ENCODE data around the gene SEPHS1. TPM values are rescaled to one million over a fixed set of nuclear protein-coding genes. Genes with fewer than 3 reads are reported as not detected.
A peak's percentile ranks its signal among the peaks of the same experiment; 100 is the strongest.

Gene SEPHS1
- total and polyA plus RNA-seq, 2 of the 8 experiments (the other 6 are each of a cell fraction or from before 2014, with no cell fraction given) = 270 to 683 TPM

DNA sequence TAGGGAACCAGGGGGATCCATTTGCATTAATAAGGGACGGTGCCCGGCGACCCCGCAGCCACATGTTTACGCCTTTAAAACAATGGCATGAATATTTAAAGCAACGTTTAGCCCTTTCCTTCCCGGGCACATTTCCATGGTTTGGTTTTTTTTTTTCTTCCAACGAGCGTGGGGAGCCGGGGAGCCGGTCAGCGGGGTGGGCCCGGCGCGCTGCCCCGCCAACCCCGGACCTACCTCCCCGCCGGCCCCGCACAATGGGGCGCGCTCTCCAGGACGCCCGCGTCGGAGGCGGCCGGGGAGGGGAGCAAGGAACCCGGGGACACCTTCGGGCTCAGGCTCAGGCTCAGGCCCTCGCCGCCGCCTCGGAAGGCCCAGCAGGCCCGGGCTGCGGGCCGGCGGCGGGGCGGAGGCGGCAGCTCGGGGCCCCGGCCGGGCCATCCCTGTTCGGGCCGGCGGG lies 1.0 kb downstream of the SEPHS1 start:
- H2BK120ac ChIP-seq (replicated peaks; ENCODE audit: low read depth, low read length) = no peak overlapping the region
- peaks cover 9 to 33% (median 20%) of the 10 kb centered on the region in 4 experiments for H3K4me1 ChIP-seq (replicated peaks in 1 of 4; ENCODE audit: control insufficient read depth in 3 of 4, insufficient read depth in 4 of 4, low read length in 3 of 4)
- CTCF ChIA-PET (ENCODE audit: partially characterized antibody) = no interaction called here
- no peak overlapping the region for H3K4ac ChIP-seq (replicated peaks; ENCODE audit: insufficient read length, low read depth, low read length)
- H3K4me3 ChIP-seq (ENCODE audit: extremely low read depth in 1 of 4, insufficient read depth in 2 of 4, low read depth in 3 of 4, low read length in 4 of 4) = peak overlapping the region; percentile 65 to 87 (median 75)
- peak overlapping the region; percentile 90 for H4K5ac ChIP-seq (ENCODE audit: insufficient read length, low read depth, low read length)
- peaks cover 3 to 9% of the 10 kb centered on the region in 2 experiments for H4K20me1 ChIP-seq (replicated peaks in 1 of 2; ENCODE audit: control insufficient read depth in 1 of 2, insufficient read depth in 2 of 2, low read length in 2 of 2)
- H3K14ac ChIP-seq (ENCODE audit: insufficient read length) = no peak overlapping the region
- peaks cover 6 to 29% (median 9%) of the 10 kb centered on the region in 4 experiments; a peak in 5 of 8 replicates for H3K36me3 ChIP-seq (ENCODE audit: control insufficient read depth in 2 of 4, insufficient read depth in 4 of 4, low read length in 3 of 4)
- WGBS, 2 experiments (ENCODE audit: extremely low coverage in 1 of 2, insufficient coverage in 1 of 2, insufficient read length in 1 of 2, insufficient replicate concordance in 2 of 2, low coverage in 1 of 2, low lambda C conversion rate in 2 of 2, missing lambda C conversion rate in 1 of 2) = 3% methylated on average over 26 of the region's 47 CpGs; no CpG with 5 or more reads in 1 of the 2 experiments
- peak overlapping the region; percentile 67 for H4K91ac ChIP-seq (replicated peaks; ENCODE audit: insufficient read length, low read length)
- DNase-seq (ENCODE audit: low read depth in 1 of 2, low spot score in 2 of 2) = peak in 1 of 2 experiments; percentile 53
- no peak overlapping the region for H2BK15ac ChIP-seq (ENCODE audit: low read length)
- H3K18ac ChIP-seq (ENCODE audit: extremely low read depth, low read length) = peak overlapping the region; percentile 51; the same call in 1 of the 2 replicates
- H2BK5ac ChIP-seq (ENCODE audit: low read depth, low read length) = peak overlapping the region; percentile 79
- peak overlapping the region; percentile 86 to 100 (median 88) for H3K9ac ChIP-seq (replicated peaks in 1 of 4; ENCODE audit: extremely low read depth in 1 of 4, low read depth in 3 of 4, low read length in 3 of 4)
- no peaks in the 10 kb centered on the region for H3K9me3 ChIP-seq (ENCODE audit: insufficient read depth in 2 of 2, low read depth in 1 of 2, low read length in 1 of 2)
- H3K4me2 ChIP-seq (ENCODE audit: insufficient read depth in 1 of 2, low read depth in 2 of 2, low read length in 2 of 2) = peak overlapping the region; percentile 67 to 85; a peak in 3 of 4 replicates
- peak; percentile 65 for FAIRE-seq
- no peak overlapping the region; the same call in 1 of the 2 replicates for H2BK12ac ChIP-seq (ENCODE audit: low read depth, low read length)
- H3K79me2 ChIP-seq (ENCODE audit: control insufficient read depth in 1 of 2, insufficient read depth in 2 of 2, low read length in 2 of 2) = peaks cover 33 to 51% of the 10 kb centered on the region in 2 experiments
- H3K79me1 ChIP-seq (ENCODE audit: low read depth, low read length) = peaks cover 3% of the 10 kb centered on the region; the same call in 1 of the 2 replicates
- H3K27ac ChIP-seq (ENCODE audit: low read depth, low read length) = peak overlapping the region; percentile 87
- H2BK20ac ChIP-seq (ENCODE audit: low read length) = no peak overlapping the region
- no peaks in the 10 kb centered on the region for H3K27me3 ChIP-seq (replicated peaks in 1 of 4; ENCODE audit: control insufficient read depth in 3 of 4, extremely low read depth in 1 of 4, insufficient read depth in 3 of 4, low read length in 3 of 4)
- POLR2A ChIA-PET (ENCODE audit: partially characterized antibody) = interaction anchor here (0.5 to 1.0 kb wide), 3 partner anchors 30 to 137 kb away, joined by 3 read pairs; no protein-coding TSS in a partner anchor
- no peak overlapping the region for H2AK5ac ChIP-seq (ENCODE audit: low read depth, low read length)
- no peak overlapping the region for H3K23ac ChIP-seq (ENCODE audit: insufficient read length)
- H3K56ac ChIP-seq (replicated peaks; ENCODE audit: insufficient read length, low read depth, low read length) = peak overlapping the region; percentile 27
- peaks cover 22% of the 10 kb centered on the region for H3K23me2 ChIP-seq (ENCODE audit: low read depth, low read length)
- peak overlapping the region; percentile 99; the same call in 1 of the 2 replicates for H4K8ac ChIP-seq (ENCODE audit: extremely low read depth, insufficient read depth, low read length)
- no peak overlapping the region for H2AFZ ChIP-seq (ENCODE audit: low read length)
- peak; percentile 47 for TF ChIP-seq POLR2AphosphoS5 (IDR thresholded peaks at IDR 0.05; ENCODE audit: low read depth, low read length)
- peak in 1 of 2 experiments; percentile 22; a peak in 1 of 3 replicates for TF ChIP-seq POLR2A (IDR thresholded peaks at IDR 0.05; ENCODE audit: control extremely low read depth in 1 of 2, low read depth in 2 of 2, low read length in 2 of 2)
- TF ChIP-seq, protein P1, sequence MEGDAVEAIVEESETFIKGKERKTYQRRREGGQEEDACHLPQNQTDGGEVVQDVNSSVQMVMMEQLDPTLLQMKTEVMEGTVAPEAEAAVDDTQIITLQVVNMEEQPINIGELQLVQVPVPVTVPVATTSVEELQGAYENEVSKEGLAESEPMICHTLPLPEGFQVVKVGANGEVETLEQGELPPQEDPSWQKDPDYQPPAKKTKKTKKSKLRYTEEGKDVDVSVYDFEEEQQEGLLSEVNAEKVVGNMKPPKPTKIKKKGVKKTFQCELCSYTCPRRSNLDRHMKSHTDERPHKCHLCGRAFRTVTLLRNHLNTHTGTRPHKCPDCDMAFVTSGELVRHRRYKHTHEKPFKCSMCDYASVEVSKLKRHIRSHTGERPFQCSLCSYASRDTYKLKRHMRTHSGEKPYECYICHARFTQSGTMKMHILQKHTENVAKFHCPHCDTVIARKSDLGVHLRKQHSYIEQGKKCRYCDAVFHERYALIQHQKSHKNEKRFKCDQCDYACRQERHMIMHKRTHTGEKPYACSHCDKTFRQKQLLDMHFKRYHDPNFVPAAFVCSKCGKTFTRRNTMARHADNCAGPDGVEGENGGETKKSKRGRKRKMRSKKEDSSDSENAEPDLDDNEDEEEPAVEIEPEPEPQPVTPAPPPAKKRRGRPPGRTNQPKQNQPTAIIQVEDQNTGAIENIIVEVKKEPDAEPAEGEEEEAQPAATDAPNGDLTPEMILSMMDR (IDR thresholded peaks at IDR 0.05; ENCODE audit: control extremely low read depth in 1 of 3, insufficient read depth in 1 of 3, low read depth in 1 of 3, low read length in 3 of 3) = no peak
- peak; percentile 58; the same call in 1 of the 2 replicates for TF ChIP-seq MAX (IDR thresholded peaks at IDR 0.05)
- TF ChIP-seq SP2 (IDR thresholded peaks at IDR 0.05; ENCODE audit: low read length) = no peak
- peak; percentile 69 for TF ChIP-seq TBP (IDR thresholded peaks at IDR 0.05; ENCODE audit: low read depth, low read length)
- peak; percentile 6 for TF ChIP-seq KDM4A (IDR thresholded peaks at IDR 0.05; ENCODE audit: low read depth, low read length, severe bottlenecking)
- peak; percentile 89 for TF ChIP-seq TAF7 (optimal IDR thresholded peaks at IDR 0.05; ENCODE audit: borderline replicate concordance, low read depth, low read length)
- TF ChIP-seq ASH2L (IDR thresholded peaks at IDR 0.05; ENCODE audit: low read length) = no peak
- no peak for TF ChIP-seq BCL11A (IDR thresholded peaks at IDR 0.05; ENCODE audit: low read depth in 2 of 2, low read length in 2 of 2)

Measured in H1 (cell line).